SK-N-SH (cell line): Measurements from ENCODE around the gene BACE2. TPM values are rescaled to one million over a fixed set of nuclear protein-coding genes. Genes with fewer than 3 reads are reported as not detected.

ENCODE experiments used
- CTCF ChIA-PET: fragments of 300-600, 350-600 bp; formaldehyde crosslinking; extraction: SDS; loops from one replicate; lab custom pipeline; 2021; lab: Yijun Ruan, JAX
- POLR2A ChIA-PET: fragments of 350-600 bp; sonication (Branson Sonifier 250); formaldehyde crosslinking; extraction: SDS; loops from one replicate; lab custom pipeline; 2020; ENCODE audit warnings: antibody characterized with exemption, inconsistent platforms; lab: Yijun Ruan, JAX
- DNase-seq: peaks from one replicate; pipeline ENCODE4 v3.0.0; 2012
- H2AFZ ChIP-seq: fragments of 200-600 bp; sonication (generic); 2 replicates; pipeline ENCODE4 v1.8.1; 2016; ENCODE audit warnings: antibody characterized with exemption, mild to moderate bottlenecking, low read depth
- H3F3A ChIP-seq: fragments of 200-600 bp; sonication (generic); replicated peaks from 2 replicates; pipeline ENCODE3; 2016; ENCODE audit warnings: antibody characterized with exemption, mild to moderate bottlenecking; ENCODE audit not compliant: insufficient read depth
- H3K27ac ChIP-seq, 2 experiments: fragments of 200-500 bp in 1 of 2; fragments of 200-600 bp in 1 of 2; sonication (Bioruptor generic) in 1 of 2; sonication (generic), shearing (Covaris generic) in 1 of 2; 2 replicates each; pipeline versions ENCODE4 v1.5.1 to v1.6.1; 2014 to 2016; ENCODE audit warnings: low read depth in 2 of 2, inconsistent platforms in 1 of 2, low read length in 1 of 2, mild to moderate bottlenecking in 1 of 2, mixed read lengths in 1 of 2
- H3K27me3 ChIP-seq: fragments of 200-600 bp; sonication (generic), shearing (Covaris generic); 2 replicates; pipeline ENCODE4 v1.6.1; 2016; ENCODE audit warnings: mixed run types; ENCODE audit not compliant: insufficient read depth
- H3K36me3 ChIP-seq, 2 experiments: fragments of 200-500 bp in 1 of 2; fragments of 200-600 bp in 1 of 2; sonication (Bioruptor generic) in 1 of 2; sonication (generic) in 1 of 2; replicated peaks in 1 of 2; 2 replicates each; pipeline versions ENCODE3 to v1.5.1; 2014 to 2016; ENCODE audit warnings: low read length in 1 of 2, mild to moderate bottlenecking in 1 of 2; ENCODE audit not compliant: insufficient read depth in 2 of 2, control insufficient read depth in 1 of 2
- H3K4me1 ChIP-seq, 2 experiments: fragments of 200-500 bp in 1 of 2; fragments of 200-600 bp in 1 of 2; sonication (Bioruptor generic) in 1 of 2; sonication (generic), shearing (Covaris generic) in 1 of 2; 2 replicates each; pipeline versions ENCODE4 v1.5.1 to v1.6.1; 2014 to 2016; ENCODE audit warnings: low read depth in 1 of 2, low read length in 1 of 2, mixed run types in 1 of 2; ENCODE audit not compliant: insufficient read depth in 2 of 2, control insufficient read depth in 1 of 2
- H3K4me2 ChIP-seq: fragments of 200-600 bp; sonication (generic), shearing (Covaris generic); 2 replicates; pipeline ENCODE4 v1.6.1; 2017; ENCODE audit warnings: mixed run types
- H3K4me3 ChIP-seq, 2 experiments: fragments of 200-500 bp in 1 of 2; fragments of 200-600 bp in 1 of 2; sonication (Bioruptor generic) in 1 of 2; sonication (generic), shearing (Covaris generic) in 1 of 2; 2 replicates each; pipeline versions ENCODE4 v1.5.1 to v1.8.1; 2014 to 2016; ENCODE audit warnings: low read depth in 2 of 2, inconsistent platforms in 1 of 2, low read length in 1 of 2, mild to moderate bottlenecking in 1 of 2, mixed read lengths in 1 of 2, moderate library complexity in 1 of 2
- H3K79me2 ChIP-seq: fragments of 200-600 bp; sonication (generic); 2 replicates; pipeline ENCODE4 v1.8.1; 2017; ENCODE audit warnings: mild to moderate bottlenecking; ENCODE audit not compliant: insufficient read depth
- H3K9ac ChIP-seq: fragments of 200-600 bp; sonication (generic); 2 replicates; pipeline ENCODE4 v1.6.1; 2017; ENCODE audit warnings: mixed run types
- H3K9me2 ChIP-seq: fragments of 200-600 bp; sonication (generic); 2 replicates; pipeline ENCODE4 v1.6.1; 2017; ENCODE audit warnings: mixed run types
- H3K9me3 ChIP-seq: fragments of 200-600 bp; sonication (generic); 2 replicates; pipeline ENCODE4 v1.6.1; 2017; ENCODE audit warnings: mixed run types, mild to moderate bottlenecking, moderate library complexity
- H4K20me1 ChIP-seq: fragments of 200-600 bp; sonication (generic); 2 replicates; pipeline ENCODE4 v1.6.1; 2017; ENCODE audit warnings: mild to moderate bottlenecking, mixed run types; ENCODE audit not compliant: insufficient read depth
- CTCF ChIP-seq: fragments of 200-600 bp; sonication (generic); IDR thresholded peaks from 2 replicates; pipeline ENCODE4 v1.6.1; 2017; ENCODE audit warnings: antibody characterized with exemption, mild to moderate bottlenecking, moderate library complexity
- FOXJ3 ChIP-seq: sonication (generic); formaldehyde crosslinking; IDR thresholded peaks from 2 replicates; pipeline ENCODE4 v1.5.1; 2020; ENCODE audit warnings: mild to moderate bottlenecking, missing genetic modification reagents
- GABPA ChIP-seq: IDR thresholded peaks from 2 replicates; pipeline ENCODE4 v1.4.0; 2012; ENCODE audit warnings: low read depth, mild to moderate bottlenecking
- GATA2 ChIP-seq: sonication (generic); formaldehyde crosslinking; IDR thresholded peaks from 2 replicates; pipeline ENCODE4 v1.5.0; 2020; ENCODE audit warnings: mild to moderate bottlenecking, missing genetic modification reagents
- JUND ChIP-seq: IDR thresholded peaks from 2 replicates; pipeline ENCODE4 v1.4.0; 2012
- MEF2A ChIP-seq: IDR thresholded peaks from 2 replicates; pipeline ENCODE4 v1.4.0; 2012; ENCODE audit warnings: low read depth, borderline replicate concordance
- MXI1 ChIP-seq: IDR thresholded peaks from 2 replicates; pipeline ENCODE4 v1.6.1; 2012; ENCODE audit warnings: mild to moderate bottlenecking, low read depth, low read length, improper control_type of control experiment
- PBX3 ChIP-seq: IDR thresholded peaks from 2 replicates; pipeline ENCODE4; 2012
- TAF1 ChIP-seq: IDR thresholded peaks from 2 replicates; pipeline ENCODE4 v1.6.1; 2012; ENCODE audit warnings: low read depth, mild to moderate bottlenecking, low read length, moderate library complexity, borderline replicate concordance
- TCF12 ChIP-seq: IDR thresholded peaks from 2 replicates; pipeline ENCODE4 v1.4.0; 2012
- USF2 ChIP-seq: fragments of 150-350 bp; IDR thresholded peaks from 2 replicates; pipeline ENCODE4 v1.6.1; 2017; ENCODE audit warnings: antibody characterized with exemption, low read length, low read depth, borderline replicate concordance
- WGBS: methylation state at CpG from one replicate; pipeline ENCODE4 v1.1.6; 2017; ENCODE audit warnings: low lambda C conversion rate; 5-methylcytosine and 5-hydroxymethylcytosine counted together
- polyA plus RNA-seq, 3 experiments: library from polyadenylated mRNA; depleted of rRNA; stranded (reverse); fragments of >200 nt; gene quantifications; 2 replicates each; pipeline ENCODE4 v1.2.3, GENCODE V29; 2012
- TF ChIP-seq, protein P1 (sequence below): IDR thresholded peaks from 2 replicates; pipeline ENCODE4 v1.4.0; 2012; ENCODE audit warnings: low read depth, borderline replicate concordance
- TF ChIP-seq, protein P2 (sequence below): IDR thresholded peaks from 2 replicates; pipeline ENCODE4 v1.6.1; 2012; ENCODE audit warnings: mild to moderate bottlenecking, low read depth, low read length, moderate library complexity
- TF ChIP-seq, protein P3 (sequence below): IDR thresholded peaks from 2 replicates; pipeline ENCODE4 v1.4.0; 2012; ENCODE audit warnings: low read depth
- TF ChIP-seq, protein P4 (sequence below): fragments of 150-350 bp; IDR thresholded peaks from 2 replicates; pipeline ENCODE4 v1.6.1; 2016; ENCODE audit warnings: mild to moderate bottlenecking, low read depth, low read length

Gene BACE2
- polyA plus RNA-seq, 1 of the 3 experiments (the other 2 are of a cell fraction), result 23.4 TPM

DNA sequence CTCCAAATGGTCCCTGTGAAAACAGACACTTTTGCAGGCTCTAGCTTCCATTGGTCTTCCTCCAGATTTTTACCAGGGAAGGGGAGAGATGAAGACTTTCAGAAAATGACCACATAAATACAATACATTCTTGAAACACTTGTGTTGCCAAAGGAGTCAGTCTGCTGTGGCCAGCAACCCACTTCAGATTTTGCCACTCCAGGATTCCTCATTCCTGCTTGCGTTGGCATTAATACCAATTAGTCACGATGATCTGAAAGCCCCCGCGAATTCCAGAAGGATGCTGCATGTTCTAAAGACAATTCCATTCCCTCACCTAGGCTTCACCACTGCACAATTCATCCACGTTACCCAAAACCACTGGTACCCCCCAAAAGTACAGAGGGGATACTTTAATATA is 7.9 kb upstream of the BACE2 start:
- Histone ChIP-seq H3K27ac (no peak overlapping the region), H3K36me3 (no peaks in the 10 kb centered on the region), H3K4me2 (no peak overlapping the region), H4K20me1 (no peaks in the 10 kb centered on the region), H3K9ac (no peak overlapping the region), H3F3A (no peaks in the 10 kb centered on the region), H3K9me3 (no peaks in the 10 kb centered on the region), H3K4me1 (no peaks in the 10 kb centered on the region), H2AFZ (no peak overlapping the region), H3K79me2 (no peaks in the 10 kb centered on the region), H3K9me2 (no peaks in the 10 kb centered on the region), H3K27me3 (0 out of 2 replicates have a peak, but pooled peaks cover 9% of the 10 kb centered on the region), H3K4me3 (no peak overlapping the region)
- WGBS, result 28% methylated on average over 5 of the region's 5 CpGs
- ChIA-PET POLR2A (no interaction called here), CTCF (no interaction called here)
- DNase-seq, result no peak
- no peak for TF ChIP-seq PBX3
- no peak for TF ChIP-seq GATA2 (CRISPR knock-in tag)
- TF ChIP-seq, protein P1, sequence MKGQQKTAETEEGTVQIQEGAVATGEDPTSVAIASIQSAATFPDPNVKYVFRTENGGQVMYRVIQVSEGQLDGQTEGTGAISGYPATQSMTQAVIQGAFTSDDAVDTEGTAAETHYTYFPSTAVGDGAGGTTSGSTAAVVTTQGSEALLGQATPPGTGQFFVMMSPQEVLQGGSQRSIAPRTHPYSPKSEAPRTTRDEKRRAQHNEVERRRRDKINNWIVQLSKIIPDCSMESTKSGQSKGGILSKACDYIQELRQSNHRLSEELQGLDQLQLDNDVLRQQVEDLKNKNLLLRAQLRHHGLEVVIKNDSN, result no peak
- TF ChIP-seq JUND, result no peak
- TF ChIP-seq, protein P2, sequence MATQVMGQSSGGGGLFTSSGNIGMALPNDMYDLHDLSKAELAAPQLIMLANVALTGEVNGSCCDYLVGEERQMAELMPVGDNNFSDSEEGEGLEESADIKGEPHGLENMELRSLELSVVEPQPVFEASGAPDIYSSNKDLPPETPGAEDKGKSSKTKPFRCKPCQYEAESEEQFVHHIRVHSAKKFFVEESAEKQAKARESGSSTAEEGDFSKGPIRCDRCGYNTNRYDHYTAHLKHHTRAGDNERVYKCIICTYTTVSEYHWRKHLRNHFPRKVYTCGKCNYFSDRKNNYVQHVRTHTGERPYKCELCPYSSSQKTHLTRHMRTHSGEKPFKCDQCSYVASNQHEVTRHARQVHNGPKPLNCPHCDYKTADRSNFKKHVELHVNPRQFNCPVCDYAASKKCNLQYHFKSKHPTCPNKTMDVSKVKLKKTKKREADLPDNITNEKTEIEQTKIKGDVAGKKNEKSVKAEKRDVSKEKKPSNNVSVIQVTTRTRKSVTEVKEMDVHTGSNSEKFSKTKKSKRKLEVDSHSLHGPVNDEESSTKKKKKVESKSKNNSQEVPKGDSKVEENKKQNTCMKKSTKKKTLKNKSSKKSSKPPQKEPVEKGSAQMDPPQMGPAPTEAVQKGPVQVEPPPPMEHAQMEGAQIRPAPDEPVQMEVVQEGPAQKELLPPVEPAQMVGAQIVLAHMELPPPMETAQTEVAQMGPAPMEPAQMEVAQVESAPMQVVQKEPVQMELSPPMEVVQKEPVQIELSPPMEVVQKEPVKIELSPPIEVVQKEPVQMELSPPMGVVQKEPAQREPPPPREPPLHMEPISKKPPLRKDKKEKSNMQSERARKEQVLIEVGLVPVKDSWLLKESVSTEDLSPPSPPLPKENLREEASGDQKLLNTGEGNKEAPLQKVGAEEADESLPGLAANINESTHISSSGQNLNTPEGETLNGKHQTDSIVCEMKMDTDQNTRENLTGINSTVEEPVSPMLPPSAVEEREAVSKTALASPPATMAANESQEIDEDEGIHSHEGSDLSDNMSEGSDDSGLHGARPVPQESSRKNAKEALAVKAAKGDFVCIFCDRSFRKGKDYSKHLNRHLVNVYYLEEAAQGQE, result no peak
- TF ChIP-seq GABPA, result no peak
- TF ChIP-seq, protein P3, sequence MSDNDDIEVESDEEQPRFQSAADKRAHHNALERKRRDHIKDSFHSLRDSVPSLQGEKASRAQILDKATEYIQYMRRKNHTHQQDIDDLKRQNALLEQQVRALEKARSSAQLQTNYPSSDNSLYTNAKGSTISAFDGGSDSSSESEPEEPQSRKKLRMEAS, result no peak

DNA sequence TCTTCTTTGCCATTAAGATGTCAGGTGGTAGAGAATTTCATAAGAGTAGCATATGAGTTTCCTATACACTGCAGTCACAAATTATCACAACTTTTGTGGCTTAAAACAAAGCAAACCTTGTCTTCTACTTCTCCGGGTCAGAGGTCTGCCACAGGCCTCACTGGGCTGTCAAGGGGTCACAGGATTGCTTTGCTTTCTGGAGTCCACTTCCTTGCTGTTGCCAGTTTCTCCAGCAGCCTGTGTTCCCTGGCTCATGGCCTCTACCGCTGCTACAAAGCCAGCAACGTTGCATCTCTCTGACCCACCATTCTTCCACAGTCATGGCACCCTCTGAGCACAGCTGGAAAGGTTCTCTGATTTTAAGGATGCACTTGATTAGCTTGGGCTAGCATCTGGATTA is 6.5 kb upstream of the BACE2 start:
- Histone ChIP-seq H3K9ac (no peak overlapping the region), H2AFZ (no peak overlapping the region), H3K9me2 (no peaks in the 10 kb centered on the region), H3K4me3 (no peak overlapping the region), H3K36me3 (no peaks in the 10 kb centered on the region), H3F3A (peaks cover 4% of the 10 kb centered on the region), H3K27me3 (0 out of 2 replicates have a peak, but pooled peaks cover 9% of the 10 kb centered on the region), H3K79me2 (no peaks in the 10 kb centered on the region), H3K4me1 (no peaks in the 10 kb centered on the region), H3K27ac (no peak overlapping the region), H3K9me3 (no peaks in the 10 kb centered on the region), H4K20me1 (no peaks in the 10 kb centered on the region), H3K4me2 (no peak overlapping the region)
- 19% methylated on average over 3 of the region's 3 CpGs for WGBS
- ChIA-PET POLR2A (no interaction called here), CTCF (no interaction called here)
- DNase-seq, result no peak
- TF ChIP-seq JUND, result no peak
- no peak for TF ChIP-seq GABPA
- TF ChIP-seq, protein P4, sequence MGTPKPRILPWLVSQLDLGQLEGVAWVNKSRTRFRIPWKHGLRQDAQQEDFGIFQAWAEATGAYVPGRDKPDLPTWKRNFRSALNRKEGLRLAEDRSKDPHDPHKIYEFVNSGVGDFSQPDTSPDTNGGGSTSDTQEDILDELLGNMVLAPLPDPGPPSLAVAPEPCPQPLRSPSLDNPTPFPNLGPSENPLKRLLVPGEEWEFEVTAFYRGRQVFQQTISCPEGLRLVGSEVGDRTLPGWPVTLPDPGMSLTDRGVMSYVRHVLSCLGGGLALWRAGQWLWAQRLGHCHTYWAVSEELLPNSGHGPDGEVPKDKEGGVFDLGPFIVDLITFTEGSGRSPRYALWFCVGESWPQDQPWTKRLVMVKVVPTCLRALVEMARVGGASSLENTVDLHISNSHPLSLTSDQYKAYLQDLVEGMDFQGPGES, result no peak
- no peak for TF ChIP-seq TCF12
- no peak for TF ChIP-seq USF2
- no peak for TF ChIP-seq MXI1
- no peak for TF ChIP-seq TAF1
- TF ChIP-seq FOXJ3 (CRISPR knock-in tag), result no peak
- no peak for TF ChIP-seq MEF2A
- TF ChIP-seq CTCF, result no peak
- no peak for TF ChIP-seq PBX3
